B cell (primary cell): ENCODE results near the gene RPL39.

Experiments
- EZH2 ChIP-seq: IDR thresholded peaks from 2 replicates; pipeline ENCODE4 v1.6.1; 2012; ENCODE audit warnings: borderline replicate concordance, low read depth, mild to moderate bottlenecking, moderate library complexity, low read length; ENCODE audit not compliant: insufficient read depth, poor library complexity, severe bottlenecking
- TF ChIP-seq, protein P1 (sequence below): fragments of 200-600 bp; IDR thresholded peaks from one replicate; pipeline ENCODE4 v1.8.0; 2022; ENCODE audit warnings: antibody characterized with exemption, mild to moderate bottlenecking

DNA sequence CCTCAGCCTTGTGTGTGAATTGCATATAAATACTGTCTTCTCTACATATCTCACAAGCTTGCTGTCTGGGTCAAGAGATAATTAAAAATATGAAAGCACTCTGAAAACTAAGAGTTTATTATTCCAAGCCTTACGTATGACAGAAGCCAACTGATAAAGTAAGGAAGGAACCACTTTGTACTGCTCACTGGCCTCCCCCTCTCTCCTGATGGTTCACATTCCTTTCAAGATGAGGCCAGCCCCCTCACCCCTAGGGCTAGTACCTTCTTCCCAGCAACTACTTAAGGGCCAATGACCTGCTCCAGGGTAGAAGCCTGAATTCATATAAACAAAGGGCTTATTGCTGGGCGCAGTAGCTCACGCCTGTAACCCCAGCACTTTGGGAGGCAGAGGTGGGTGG lies 38.4 kb downstream of the RPL39 start:
- TF ChIP-seq, protein P1, sequence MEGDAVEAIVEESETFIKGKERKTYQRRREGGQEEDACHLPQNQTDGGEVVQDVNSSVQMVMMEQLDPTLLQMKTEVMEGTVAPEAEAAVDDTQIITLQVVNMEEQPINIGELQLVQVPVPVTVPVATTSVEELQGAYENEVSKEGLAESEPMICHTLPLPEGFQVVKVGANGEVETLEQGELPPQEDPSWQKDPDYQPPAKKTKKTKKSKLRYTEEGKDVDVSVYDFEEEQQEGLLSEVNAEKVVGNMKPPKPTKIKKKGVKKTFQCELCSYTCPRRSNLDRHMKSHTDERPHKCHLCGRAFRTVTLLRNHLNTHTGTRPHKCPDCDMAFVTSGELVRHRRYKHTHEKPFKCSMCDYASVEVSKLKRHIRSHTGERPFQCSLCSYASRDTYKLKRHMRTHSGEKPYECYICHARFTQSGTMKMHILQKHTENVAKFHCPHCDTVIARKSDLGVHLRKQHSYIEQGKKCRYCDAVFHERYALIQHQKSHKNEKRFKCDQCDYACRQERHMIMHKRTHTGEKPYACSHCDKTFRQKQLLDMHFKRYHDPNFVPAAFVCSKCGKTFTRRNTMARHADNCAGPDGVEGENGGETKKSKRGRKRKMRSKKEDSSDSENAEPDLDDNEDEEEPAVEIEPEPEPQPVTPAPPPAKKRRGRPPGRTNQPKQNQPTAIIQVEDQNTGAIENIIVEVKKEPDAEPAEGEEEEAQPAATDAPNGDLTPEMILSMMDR, result no peak
- TF ChIP-seq EZH2, result no peak
